KBM-7 (cell line): ENCODE data around the gene TSNAX.
"Not testable (repeated sequence)": the region's sequence is repeated elsewhere in the genome, so short reads cannot be mapped to it uniquely, and the experiment has no call there.

Experiments
- DNase-seq: peaks from one replicate; pipeline ENCODE4 v3.0.0-alpha.2; 2015
- in situ Hi-C: fragments of 300-500 bp; cut with MboI; formaldehyde crosslinking; loops from 2 replicates; pipeline ENCODE4 v1.14.3; 2020; ENCODE audit warnings: low sequenced_read_pairs, low pct_unique_long_range_greater_than_20kb, mixed read lengths

TSNAX gene

GRCh38 chr1:231528172-231529029 lies at the start of gene TSNAX:
Gene TSNAX, plus strand, starts transcription at chr1:231528669. Its CDS starts 142 bp downstream, at chr1:231528811.
- peak; percentile 97 for DNase-seq
- in situ Hi-C loops, result no loop called here

- no peak for DNase-seq
These were observed 49.7 kb upstream of the TSNAX start for GRCh38 chr1:231478811-231479210.

GRCh38 chr1:231480008-231480407 lies 48.5 kb upstream of the TSNAX start:
- no peak for DNase-seq
- in situ Hi-C loops, result no loop called here

More at GRCh38 chr1:231478811-231479210, 49.7 kb upstream of the TSNAX start:
- in situ Hi-C loops, result no loop called here

- DNase-seq, result no peak
- in situ Hi-C loops, result no loop called here
These were observed 47.2 kb upstream of the TSNAX start for GRCh38 chr1:231481289-231481688.

- in situ Hi-C loops, result no loop called here
- no peak for DNase-seq
These were observed 43.3 kb upstream of the TSNAX start for GRCh38 chr1:231485029-231485784.

GRCh38 chr1:231487019-231487418 lies 41.5 kb upstream of the TSNAX start:
- in situ Hi-C loops, result no loop called here
- no peak for DNase-seq

GRCh38 chr1:231487910-231488309 lies 40.6 kb upstream of the TSNAX start:
- in situ Hi-C loops, result no loop called here
- no peak for DNase-seq

- peak; percentile 60 for DNase-seq
- in situ Hi-C loops, result no loop called here
These were observed 34.9 kb upstream of the TSNAX start for GRCh38 chr1:231493421-231494185.

GRCh38 chr1:231494439-231495110 lies 33.9 kb upstream of the TSNAX start:
- DNase-seq, result no peak
- in situ Hi-C loops, result no loop called here

GRCh38 chr1:231497629-231498152 lies 30.8 kb upstream of the TSNAX start:
- DNase-seq, result no peak
- in situ Hi-C loops, result no loop called here

- no peak for DNase-seq
- in situ Hi-C loops, result no loop called here
These were observed 29.2 kb upstream of the TSNAX start for GRCh38 chr1:231499148-231499763.

GRCh38 chr1:231500666-231501065 lies 27.8 kb upstream of the TSNAX start:
- no peak for DNase-seq
- in situ Hi-C loops, result no loop called here

- DNase-seq, in situ Hi-C loops: not testable (repeated sequence)
These were observed 25.3 kb upstream of the TSNAX start for GRCh38 chr1:231503168-231503567.

- in situ Hi-C loops, result no loop called here
- no peak for DNase-seq
These were observed 20.8 kb upstream of the TSNAX start for GRCh38 chr1:231507476-231508355.

GRCh38 chr1:231508497-231508896 lies 20.0 kb upstream of the TSNAX start:
- DNase-seq, result no peak
- in situ Hi-C loops, result no loop called here

- in situ Hi-C loops, result no loop called here
- no peak for DNase-seq
These were observed 19.5 kb upstream of the TSNAX start for GRCh38 chr1:231508941-231509340.

GRCh38 chr1:231512147-231512698 lies 16.2 kb upstream of the TSNAX start:
- no peak for DNase-seq
- in situ Hi-C loops, result no loop called here
